Osteoblast (primary cell): ENCODE measurements around the gene IQGAP1. TPM values are rescaled to one million over a fixed set of nuclear protein-coding genes. Genes with fewer than 3 reads are reported as not detected.

Source experiments
- DNase-seq: peaks from one replicate; pipeline ENCODE4 v3.0.0; 2011; ENCODE audit warnings: low spot score, mixed read lengths; ENCODE audit not compliant: insufficient read length; ENCODE audit errors: missing footprints
- H2AFZ ChIP-seq: 2 replicates; pipeline ENCODE4 v1.6.0; 2011; ENCODE audit warnings: mild to moderate bottlenecking, low read length
- H3K27ac ChIP-seq: 2 replicates; pipeline ENCODE4 v1.5.1; 2011; ENCODE audit warnings: mild to moderate bottlenecking, low read depth, low read length, moderate library complexity
- H3K27me3 ChIP-seq: 2 replicates; pipeline ENCODE4 v1.6.0; 2012; ENCODE audit warnings: mild to moderate bottlenecking, control low read depth, inconsistent platforms, low read length, moderate library complexity; ENCODE audit not compliant: insufficient read depth
- H3K36me3 ChIP-seq: 2 replicates; pipeline ENCODE4 v1.5.1; 2011; ENCODE audit warnings: mild to moderate bottlenecking, low read length, control low read depth, moderate library complexity; ENCODE audit not compliant: insufficient read depth
- H3K4me1 ChIP-seq: 2 replicates; pipeline ENCODE4 v1.5.1; 2011; ENCODE audit warnings: mild to moderate bottlenecking, low read length, control low read depth, moderate library complexity; ENCODE audit not compliant: insufficient read depth
- H3K4me2 ChIP-seq: 2 replicates; pipeline ENCODE4 v1.6.0; 2011; ENCODE audit warnings: mild to moderate bottlenecking, low read length; ENCODE audit not compliant: insufficient read depth
- H3K4me3 ChIP-seq: fragments of 200-600 bp; sonication (generic); 3 replicates; pipeline ENCODE4 v1.5.1; 2012; ENCODE audit warnings: mild to moderate bottlenecking, low read length, inconsistent platforms; ENCODE audit not compliant: insufficient read depth
- H3K79me2 ChIP-seq: 2 replicates; pipeline ENCODE4 v1.6.0; 2012; ENCODE audit warnings: mild to moderate bottlenecking, low read length, control low read depth, inconsistent platforms; ENCODE audit not compliant: insufficient read depth
- H3K9me3 ChIP-seq: 2 replicates; pipeline ENCODE4 v1.5.1; 2011; ENCODE audit warnings: low read depth, low read length, control low read depth
- H4K20me1 ChIP-seq: 2 replicates; pipeline ENCODE4 v1.6.0; 2012; ENCODE audit warnings: mild to moderate bottlenecking, low read length, control low read depth; ENCODE audit not compliant: insufficient read depth
- total RNA-seq: library from RNA; depleted of rRNA; stranded (reverse); fragments of >200 nt; gene quantifications from 2 replicates; pipeline ENCODE4 v1.2.3, GENCODE V29; 2012
- TF ChIP-seq, protein P1 (sequence below): IDR thresholded peaks from 2 replicates; pipeline ENCODE4 v1.5.1; 2011; ENCODE audit warnings: mild to moderate bottlenecking, low read depth, low read length, moderate library complexity; ENCODE audit errors: extremely low read depth

The IQGAP1 gene
- total RNA-seq, 1 donor, result 259 TPM

GRCh38 chr15:90539789-90540188 is 151.7 kb downstream of the IQGAP1 start:
- DNase-seq, result no peak
- no peak overlapping the region for H3K27ac ChIP-seq
- H3K36me3 ChIP-seq, result peaks cover 15% of the 10 kb centered on the region
- H3K4me2 ChIP-seq, result no peak overlapping the region
- TF ChIP-seq, protein P1, sequence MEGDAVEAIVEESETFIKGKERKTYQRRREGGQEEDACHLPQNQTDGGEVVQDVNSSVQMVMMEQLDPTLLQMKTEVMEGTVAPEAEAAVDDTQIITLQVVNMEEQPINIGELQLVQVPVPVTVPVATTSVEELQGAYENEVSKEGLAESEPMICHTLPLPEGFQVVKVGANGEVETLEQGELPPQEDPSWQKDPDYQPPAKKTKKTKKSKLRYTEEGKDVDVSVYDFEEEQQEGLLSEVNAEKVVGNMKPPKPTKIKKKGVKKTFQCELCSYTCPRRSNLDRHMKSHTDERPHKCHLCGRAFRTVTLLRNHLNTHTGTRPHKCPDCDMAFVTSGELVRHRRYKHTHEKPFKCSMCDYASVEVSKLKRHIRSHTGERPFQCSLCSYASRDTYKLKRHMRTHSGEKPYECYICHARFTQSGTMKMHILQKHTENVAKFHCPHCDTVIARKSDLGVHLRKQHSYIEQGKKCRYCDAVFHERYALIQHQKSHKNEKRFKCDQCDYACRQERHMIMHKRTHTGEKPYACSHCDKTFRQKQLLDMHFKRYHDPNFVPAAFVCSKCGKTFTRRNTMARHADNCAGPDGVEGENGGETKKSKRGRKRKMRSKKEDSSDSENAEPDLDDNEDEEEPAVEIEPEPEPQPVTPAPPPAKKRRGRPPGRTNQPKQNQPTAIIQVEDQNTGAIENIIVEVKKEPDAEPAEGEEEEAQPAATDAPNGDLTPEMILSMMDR, result no peak
- H3K9me3 ChIP-seq, result no peaks in the 10 kb centered on the region
- H3K27me3 ChIP-seq, result no peaks in the 10 kb centered on the region
- peaks cover 30% of the 10 kb centered on the region for H4K20me1 ChIP-seq
- no peak overlapping the region for H3K4me3 ChIP-seq
- no peak overlapping the region for H2AFZ ChIP-seq
- H3K4me1 ChIP-seq, result no peaks in the 10 kb centered on the region
- peaks cover 80% of the 10 kb centered on the region for H3K79me2 ChIP-seq

- peaks cover 13% of the 10 kb centered on the region for H3K36me3 ChIP-seq
- H3K4me2 ChIP-seq, result no peak overlapping the region
- peaks cover 78% of the 10 kb centered on the region for H3K79me2 ChIP-seq
- H3K27ac ChIP-seq, result no peak overlapping the region
- H3K27me3 ChIP-seq, result no peaks in the 10 kb centered on the region
- H3K4me3 ChIP-seq, result no peak overlapping the region
- H3K4me1 ChIP-seq, result no peaks in the 10 kb centered on the region
- H3K9me3 ChIP-seq, result no peaks in the 10 kb centered on the region
- no peak overlapping the region for H2AFZ ChIP-seq
- DNase-seq, result no peak
- H4K20me1 ChIP-seq, result peaks cover 26% of the 10 kb centered on the region
- TF ChIP-seq, protein P1, result no peak
These were observed 152.7 kb downstream of the IQGAP1 start for GRCh38 chr15:90540768-90541167.

GRCh38 chr15:90545095-90545494 is 157.1 kb downstream of the IQGAP1 start:
- DNase-seq, result no peak
- H3K9me3 ChIP-seq, result no peaks in the 10 kb centered on the region

DNA sequence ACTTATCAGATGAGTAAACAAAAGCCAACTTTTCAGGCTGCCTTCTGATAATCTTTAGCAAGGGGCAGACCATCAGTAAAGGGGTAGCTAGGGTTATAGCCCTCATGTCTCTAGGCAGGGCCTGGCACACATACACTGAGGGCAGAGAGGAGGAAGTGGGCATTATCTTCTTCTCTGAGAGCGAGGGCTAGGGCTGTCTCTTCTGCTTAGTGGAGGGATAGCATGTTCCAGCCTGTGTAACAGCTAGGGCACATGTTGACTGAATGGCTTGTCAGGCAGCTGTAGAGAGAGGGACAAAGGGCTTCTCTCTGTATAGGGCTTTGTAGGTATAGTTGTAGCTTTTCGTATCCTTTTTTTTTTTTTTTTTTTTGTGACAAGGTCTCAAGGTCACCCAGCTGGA is 159.5 kb downstream of the IQGAP1 start:
- TF ChIP-seq, protein P1, result no peak
- Histone ChIP-seq H2AFZ (no peak overlapping the region), H4K20me1 (peaks cover 3% of the 10 kb centered on the region), H3K4me2 (no peak overlapping the region), H3K4me3 (no peak overlapping the region), H3K9me3 (no peaks in the 10 kb centered on the region), H3K36me3 (peaks cover 14% of the 10 kb centered on the region), H3K79me2 (peaks cover 48% of the 10 kb centered on the region), H3K4me1 (peaks cover 18% of the 10 kb centered on the region), H3K27ac (no peak overlapping the region), H3K27me3 (no peaks in the 10 kb centered on the region)
- DNase-seq, result no peak

More at GRCh38 chr15:90545095-90545494, 157.1 kb downstream of the IQGAP1 start:
- TF ChIP-seq, protein P1, result peak; percentile 8
- Histone ChIP-seq H4K20me1 (peaks cover 4% of the 10 kb centered on the region), H2AFZ (no peak overlapping the region), H3K27ac (no peak overlapping the region), H3K4me3 (no peak overlapping the region), H3K4me1 (no peaks in the 10 kb centered on the region), H3K79me2 (peaks cover 56% of the 10 kb centered on the region), H3K36me3 (peaks cover 18% of the 10 kb centered on the region), H3K27me3 (no peaks in the 10 kb centered on the region), H3K4me2 (no peak overlapping the region)
